Activated naive CD8-positive, alpha-beta T cell treated with anti-CD3 and anti-CD28 coated beads, Interleukin-2, amount 50 U/mL, for 16 hours (primary cell): ENCODE measurements around the gene ADGRG1.

Experiments
- DNase-seq: peaks from one replicate; pipeline ENCODE4 v3.0.0-alpha.2; 2020; ENCODE audit warnings: low read depth, low spot score

The ADGRG1 gene

DNA sequence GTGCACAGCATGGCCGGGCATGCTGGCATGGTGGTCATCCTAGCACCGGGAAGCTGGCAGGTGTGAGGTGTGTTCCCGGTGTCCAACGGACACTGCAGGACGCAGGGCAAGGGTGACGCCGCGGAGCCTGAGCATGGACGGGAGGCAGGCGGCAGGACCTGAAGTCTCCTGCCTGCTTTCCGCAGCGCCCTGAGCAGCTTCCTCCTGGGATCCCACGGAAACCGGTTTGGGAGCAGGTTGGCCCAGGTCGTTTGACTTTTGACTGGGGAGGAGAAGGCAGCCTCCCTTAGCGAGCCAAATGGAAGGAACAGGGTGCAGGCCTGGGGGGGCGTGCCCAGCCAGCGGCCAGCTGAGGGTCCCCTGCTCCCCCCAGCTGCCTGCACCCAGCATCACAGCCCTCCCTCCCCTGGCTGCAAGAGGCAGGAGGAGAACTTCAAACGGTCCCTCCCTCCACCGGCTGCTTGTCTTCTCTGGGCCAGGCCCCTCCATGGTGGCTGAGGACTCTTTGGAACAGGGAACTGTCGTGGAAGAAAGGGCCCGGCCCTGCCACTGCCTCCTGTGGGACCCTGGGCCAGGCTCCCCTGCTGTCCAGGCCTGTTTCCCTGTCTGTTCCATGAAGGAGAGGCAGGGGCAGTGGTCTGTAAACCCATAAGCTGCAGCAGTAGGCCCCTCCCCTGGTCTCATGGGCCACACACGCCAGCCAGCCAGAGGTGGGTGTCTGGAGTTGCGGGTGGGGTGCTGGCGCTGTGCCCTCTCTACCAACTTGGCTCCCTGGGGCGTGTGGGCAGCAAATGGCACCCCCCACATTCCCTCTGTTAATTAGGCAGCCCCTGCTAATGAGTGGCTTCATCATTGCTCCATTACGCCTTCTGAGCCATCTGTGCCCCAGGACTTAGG is 7.8 kb upstream of the ADGRG1 start:
- no peak for DNase-seq

DNA sequence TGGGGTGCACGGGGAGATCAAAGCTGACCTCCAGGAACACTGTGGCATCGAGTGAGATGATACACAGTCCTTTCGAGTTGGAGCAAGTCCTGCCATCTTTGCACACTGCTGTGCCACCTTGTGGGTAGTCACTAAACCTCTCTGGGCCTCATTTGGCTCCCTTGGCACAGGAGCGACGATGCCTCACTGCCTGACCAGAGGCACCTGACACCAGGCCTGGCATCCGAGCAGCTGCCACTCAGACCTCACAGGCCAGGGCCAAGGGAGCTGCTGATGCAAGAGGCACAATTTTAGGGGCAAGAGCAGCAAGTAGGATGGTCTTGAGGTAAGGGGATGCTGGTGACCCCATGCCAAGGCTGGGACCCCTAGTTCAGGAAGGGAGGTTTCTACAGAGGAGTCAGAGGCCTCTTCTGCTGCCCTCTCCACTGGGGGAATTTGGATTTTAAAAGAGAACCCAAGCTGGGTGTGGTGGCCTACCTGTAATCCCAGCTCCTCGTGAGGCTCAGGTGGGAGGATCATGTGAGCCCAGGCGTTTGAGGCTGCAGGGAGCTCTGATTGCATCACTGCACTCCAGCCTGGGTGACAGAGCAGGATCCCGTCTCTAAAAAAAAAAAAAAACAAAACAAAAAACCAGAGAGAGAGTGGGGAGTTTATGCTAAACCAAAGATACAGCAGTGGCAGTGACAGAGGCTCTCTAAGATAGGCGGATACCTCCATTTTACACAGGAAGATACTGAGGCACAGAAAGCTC is 6.7 kb upstream of the ADGRG1 start:
- DNase-seq = no peak

DNA sequence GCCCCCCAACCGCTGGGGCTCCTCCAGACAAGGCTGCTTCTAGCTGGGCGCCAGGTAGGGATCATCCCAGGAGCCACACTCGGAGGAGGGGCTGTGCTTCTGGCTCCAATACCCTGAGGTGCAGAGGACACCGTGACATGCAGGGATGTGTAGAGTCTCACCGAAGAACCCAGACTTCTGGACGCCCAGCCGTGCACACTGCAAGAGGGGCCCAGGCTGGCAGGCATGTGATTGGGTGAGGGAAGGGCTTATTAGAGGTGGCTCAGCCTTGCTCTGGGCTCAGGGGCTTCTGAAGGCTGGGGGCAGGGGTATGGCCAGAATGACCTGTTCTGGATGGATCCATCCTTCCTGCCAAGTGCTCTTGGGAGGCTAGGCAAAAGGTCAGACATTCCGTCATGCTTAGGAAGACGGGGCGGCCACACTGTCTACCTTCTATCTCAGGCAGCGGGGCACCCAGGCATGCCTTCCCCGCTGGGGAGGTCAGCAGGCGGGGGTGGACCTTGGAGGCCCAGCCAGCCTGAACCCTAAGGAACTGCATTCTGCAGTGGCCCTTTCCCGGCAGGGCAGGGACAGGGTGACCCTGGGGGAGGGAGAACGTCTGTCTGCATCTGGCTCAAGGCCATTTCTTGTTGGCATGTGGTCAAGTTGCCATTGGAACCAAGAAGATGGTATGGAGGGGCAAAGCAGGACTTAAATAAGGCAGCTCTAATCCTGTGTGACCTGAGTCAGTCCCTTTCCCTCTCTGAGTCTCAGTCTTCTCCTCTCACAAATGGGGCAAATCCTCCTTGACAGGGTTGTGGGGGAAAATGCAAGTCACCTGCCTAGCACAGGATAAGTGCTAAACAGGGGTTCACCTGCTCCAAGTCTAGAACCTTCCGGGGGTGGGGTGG is 5.8 kb upstream of the ADGRG1 start:
- no peak for DNase-seq

DNA sequence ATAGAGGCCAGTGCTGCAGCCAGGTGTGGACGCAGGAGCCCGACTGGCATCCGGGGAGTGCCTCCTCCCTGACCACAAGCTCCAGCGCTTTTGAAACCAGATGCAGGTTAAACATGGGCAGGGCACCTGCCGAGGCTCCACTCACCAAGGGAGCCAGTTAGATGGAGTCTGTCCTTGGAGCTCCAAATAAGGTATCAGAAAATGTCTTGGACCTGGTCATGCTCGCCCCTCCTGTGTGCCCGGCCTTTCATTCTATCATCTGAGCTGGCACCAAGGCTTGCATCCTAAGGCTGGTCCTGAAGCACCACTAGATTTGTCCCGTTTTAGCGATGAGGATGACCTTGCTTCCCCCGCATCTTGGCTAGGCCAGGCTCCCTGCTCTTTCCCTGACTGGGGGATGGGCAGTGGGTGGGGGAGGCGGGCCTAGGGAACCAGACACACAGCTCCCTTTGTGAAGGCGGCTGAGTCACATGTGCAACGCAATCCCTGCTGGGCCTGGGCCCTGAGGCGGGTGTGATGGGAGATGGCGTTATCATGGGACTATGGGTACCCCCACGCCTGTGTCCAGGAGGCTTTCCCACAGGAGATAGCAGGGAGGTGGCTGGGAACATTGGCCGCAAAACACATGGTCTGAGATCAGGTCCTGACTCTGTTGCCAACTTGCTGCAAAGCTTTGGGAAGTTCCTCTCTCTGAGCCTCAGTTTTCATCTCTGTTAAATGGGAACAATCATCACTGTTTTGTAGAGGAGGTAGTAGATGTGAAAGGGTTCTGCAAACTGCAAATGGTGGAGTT is 5.0 kb upstream of the ADGRG1 start:
- no peak for DNase-seq

DNA sequence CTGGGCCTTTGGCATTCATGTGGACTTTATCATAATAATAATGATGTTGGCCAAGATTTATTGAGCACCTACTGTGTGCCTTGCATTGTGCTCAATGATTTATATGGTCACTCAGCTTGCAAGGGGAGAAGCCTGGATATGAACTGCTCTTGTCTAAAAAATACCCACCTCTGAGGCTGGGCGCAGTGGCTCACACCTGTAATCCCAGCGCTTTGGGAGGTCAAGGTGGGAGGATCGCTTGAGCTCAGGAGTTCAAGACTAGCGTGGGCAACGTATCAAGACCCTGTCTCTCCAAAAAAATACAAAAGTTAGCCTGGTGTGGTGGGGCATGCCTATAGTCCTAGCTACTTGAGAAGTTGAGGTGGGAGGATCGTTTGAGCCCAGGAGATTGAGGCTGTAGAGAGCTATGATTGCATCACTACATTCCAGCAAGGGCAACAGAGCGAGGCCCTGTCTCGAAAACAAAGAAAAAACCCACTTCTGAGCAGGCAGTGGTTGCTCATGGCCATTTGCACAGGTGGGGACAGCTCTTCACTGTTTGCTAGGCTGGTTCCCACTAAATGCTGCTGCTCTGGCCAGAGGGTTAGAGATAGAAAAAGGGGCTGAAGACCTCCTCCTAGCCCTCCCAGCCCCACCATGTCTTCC is 4.3 kb upstream of the ADGRG1 start:
- DNase-seq = no peak

DNA sequence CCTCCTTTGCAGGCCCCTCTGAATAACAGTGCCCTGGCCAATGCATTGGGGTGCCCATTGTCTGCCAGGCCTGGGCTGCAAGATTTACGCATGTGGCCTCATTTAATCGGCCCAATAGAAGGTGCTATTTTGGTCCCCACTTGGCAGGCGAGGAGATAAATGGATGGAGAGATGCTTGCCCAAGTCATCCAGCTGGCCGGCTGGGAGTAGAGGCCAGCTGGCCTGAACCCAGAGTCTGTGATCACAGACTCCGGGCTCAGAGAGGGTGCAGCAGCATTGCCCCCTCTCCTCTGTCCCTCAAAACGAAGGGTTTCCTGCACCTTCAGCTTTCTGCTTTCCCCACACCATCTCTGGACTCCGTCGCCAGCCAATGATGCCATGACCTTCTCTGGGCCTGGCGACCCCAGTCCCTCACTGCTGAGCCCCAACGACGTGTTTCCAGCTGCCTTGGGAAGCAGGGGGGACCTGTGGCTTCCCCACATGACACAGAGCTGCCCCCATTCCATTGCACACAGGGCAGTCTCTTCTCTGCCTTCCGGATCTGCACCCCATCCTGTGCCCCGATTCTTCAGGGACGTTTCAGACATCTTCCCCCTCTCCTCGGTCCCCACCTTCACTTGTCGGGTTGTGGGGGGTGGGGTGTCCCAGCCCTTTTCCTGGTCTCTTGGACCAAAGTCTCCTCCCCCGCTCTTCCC is 3.5 kb upstream of the ADGRG1 start:
- no peak for DNase-seq

DNA sequence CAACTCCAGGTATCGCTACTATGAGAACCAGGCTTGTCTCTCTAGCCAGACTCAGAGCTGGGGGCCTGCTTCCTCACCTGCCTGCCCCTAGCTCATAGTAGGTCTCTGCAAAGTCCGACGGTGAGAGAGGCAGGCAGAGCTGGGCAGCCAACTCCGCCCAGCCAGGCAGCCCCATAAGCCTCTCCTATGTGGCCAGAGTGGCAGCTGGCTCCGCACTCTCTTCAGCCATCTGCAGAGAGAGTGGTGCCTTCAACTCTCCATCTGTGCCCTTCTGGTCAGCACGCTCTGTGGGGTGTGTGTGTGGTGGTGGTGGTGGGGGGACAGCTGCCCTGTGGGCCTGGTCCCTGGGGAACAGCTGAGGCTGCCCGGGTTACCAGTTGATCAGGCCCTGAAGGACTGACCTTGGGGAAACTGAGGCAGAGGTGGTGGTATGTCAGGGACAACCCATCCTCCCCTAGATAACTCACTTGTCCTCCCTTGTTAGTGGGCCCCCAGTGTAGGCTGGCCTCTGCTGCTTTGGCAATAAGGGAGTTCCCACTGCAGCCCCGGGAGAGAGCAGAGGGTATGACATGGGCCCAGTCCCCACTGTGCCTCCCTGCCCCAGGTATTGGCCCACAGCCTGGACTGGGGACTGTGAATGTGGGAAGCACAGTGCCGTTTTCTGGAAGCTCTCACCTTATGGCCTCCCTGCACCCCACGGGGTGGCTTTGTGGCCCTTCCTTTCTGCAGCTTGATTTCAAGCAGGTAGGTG is 1.8 kb upstream of the ADGRG1 start:
- no peak for DNase-seq

DNA sequence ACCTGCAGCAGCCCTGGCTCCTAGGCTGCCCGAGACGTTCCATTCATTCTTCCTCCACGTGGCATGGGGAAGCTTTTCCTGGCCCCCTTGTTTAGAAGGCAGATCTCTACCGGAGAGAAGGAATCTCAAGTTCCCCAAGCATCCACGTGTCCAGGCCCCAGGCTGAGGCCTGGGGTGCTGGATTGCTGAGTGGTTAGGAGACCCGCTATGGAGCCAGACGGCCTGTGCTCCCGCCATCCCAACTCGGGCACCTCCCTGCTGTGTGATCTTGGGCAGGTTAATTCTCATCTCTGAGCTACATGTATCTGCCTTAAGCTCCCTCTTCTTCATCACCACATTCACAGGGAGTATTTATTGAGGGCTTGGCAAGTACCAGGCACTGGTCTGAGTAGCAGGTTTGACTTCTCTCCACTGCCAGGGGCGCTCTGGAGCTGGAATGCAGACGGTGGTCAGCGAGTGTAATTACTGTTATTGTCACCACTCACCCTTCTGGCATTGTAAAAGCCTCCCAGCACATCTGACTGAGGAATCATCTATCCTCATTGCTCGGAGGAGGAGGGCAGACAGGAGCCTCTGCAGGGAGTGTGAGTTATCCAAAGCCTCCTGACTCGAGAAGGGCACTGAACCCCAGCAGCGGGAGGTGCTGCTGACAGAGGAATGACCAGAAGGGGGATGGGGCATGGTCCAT is 1.1 kb upstream of the ADGRG1 start:
- no peak for DNase-seq

DNA sequence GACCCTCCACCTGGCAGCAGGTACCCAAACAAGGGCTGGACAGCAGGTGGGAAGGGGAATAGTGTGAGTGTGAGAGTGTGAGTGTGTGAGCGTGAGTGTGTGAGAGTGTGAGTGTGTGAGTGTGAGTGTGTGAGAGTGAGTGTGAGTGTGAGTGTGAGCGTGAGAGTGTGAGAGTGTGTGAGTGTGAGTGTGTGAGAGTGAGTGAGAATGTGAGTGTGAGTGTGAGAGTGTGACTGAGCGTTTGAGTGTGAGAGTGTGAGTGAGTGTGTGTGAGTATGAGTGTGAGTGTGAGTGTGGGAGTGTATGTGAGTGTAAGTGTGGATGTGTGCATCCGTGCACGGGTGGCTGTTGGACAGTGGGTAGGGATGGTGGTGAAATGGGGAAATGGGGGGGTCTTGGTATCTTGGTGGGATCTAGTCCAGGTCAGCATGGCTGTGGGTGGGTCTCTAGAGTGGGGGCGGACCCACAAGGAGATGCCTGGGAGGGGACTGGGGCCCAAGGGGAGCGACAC is 408 bp downstream of the ADGRG1 start:
- no peak for DNase-seq

DNA sequence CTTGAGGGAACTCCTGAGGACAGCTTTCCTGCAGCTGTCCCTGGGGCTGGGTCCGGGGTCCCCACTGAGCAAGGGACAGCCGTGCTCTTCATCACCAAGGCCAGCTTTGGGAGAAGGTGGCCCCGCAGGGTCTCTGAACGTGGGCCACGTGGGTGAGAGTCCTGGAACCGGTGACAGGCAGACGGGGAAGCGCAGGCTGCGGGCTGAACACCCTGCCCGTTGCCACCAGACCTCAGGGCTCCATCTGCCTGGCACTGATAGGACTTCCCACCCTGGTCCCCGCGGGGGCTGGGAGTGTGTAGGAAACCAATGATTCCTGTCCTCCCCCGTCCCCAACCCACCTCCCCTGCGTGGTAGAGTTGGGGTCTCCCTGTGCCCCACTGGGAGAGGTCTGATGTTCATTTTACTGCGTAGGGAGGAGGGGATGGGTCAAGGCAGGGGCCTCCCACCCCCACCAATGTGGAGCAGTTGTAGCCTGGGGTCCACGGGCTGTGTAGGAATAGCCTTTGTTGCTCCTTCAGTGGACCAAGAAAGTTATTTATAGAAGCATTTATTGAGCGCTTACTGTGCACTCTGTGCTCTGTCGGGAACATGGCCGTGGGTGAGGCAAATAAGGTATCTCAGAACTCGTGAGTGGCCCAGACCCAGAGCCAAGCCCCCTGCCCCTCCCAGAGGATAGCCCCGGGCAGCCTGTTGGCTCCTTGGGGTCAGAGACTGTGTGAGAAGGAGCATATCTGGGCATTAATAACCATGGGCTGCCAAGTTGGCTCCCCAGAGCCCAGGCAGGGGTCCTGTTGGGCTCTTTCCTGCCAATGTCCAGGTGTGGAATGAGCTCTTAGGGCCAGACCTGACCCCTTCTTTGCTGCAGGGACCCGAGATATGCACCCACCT is 1.3 kb downstream of the ADGRG1 start:
- DNase-seq = no peak

DNA sequence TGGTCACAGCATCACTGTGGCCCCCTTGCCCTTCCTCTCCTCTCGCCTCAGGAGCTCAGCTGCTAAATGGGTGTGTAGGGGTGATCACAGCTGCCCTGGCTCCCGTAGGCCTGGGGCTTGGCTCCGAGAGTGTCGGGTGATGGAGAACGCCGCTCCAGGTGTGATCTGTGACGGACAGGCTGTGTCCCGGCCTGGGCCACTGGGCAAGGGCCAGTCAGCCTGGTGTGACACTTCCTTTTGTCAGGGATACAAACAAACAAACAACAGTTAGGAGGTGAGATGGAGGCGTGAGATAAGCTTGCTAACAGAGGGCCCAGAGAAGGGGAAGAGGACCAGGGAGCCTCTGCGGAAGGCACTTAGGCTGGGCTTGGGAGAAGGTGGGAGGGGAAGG is 2.0 kb downstream of the ADGRG1 start:
- no peak for DNase-seq

DNA sequence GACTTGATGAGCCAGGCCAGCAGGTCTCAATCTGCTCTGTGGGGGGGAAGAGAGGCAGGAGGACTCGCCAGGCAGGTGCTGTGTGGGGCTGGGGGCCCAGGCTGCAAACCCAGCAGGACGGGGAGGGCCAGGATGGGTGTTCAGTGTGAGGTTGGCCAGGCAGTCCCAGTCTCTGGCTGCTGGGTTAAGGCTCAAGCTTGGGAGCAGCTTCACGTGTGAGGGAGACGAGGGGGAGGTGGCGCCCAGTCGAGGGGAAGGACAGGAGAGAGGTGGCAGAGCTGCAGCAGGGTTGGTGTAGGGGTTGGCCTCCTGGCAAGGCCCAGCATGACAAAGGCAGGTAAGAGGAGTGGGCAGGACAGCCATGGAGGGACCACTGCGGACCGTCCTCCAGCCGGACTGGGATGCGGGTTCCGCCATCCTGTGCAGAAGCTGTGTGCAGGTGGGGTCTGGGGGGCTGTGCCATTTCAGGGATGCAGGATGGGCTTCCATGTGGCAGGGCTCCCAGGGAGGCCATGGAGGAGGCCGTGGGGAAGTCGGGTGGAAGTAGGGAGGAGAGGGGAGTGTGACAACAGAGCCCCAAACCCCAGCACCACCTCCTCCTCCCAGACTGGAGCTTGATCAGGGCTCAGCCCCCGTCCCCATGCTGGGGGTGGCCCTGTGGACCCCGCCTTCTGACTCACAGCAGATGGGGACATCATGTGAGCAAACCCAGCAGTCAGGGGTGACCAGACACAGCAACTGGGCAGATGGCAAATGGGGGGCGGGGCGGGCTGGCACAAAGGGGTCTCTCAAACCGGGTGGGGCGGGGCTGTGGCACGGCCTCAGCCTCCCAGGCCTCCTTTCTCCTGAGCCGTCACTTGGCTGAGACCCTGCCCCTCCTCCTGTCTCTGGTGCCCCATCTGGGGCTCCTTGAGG is 2.8 kb downstream of the ADGRG1 start:
- DNase-seq = no peak

DNA sequence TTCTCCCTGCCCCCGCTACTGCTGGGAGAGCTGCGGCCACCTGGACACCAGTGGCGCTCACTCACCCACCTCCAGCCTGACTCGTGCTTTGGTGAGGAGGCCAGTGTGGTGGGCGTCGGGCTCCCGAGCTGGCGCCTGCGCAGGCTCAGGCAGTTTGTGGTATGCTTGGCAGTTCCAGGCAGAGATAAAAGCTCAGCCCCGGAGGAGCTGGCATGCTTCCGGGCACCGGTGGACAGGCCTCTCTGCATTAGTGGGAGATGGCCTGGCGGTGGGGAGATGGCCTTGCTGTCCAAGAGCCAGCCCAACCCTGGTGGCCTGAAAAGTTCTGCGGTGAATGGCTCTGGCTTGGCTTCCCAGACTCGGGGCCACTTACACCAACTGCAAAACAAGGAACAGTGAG is 4.1 kb downstream of the ADGRG1 start:
- no peak for DNase-seq

DNA sequence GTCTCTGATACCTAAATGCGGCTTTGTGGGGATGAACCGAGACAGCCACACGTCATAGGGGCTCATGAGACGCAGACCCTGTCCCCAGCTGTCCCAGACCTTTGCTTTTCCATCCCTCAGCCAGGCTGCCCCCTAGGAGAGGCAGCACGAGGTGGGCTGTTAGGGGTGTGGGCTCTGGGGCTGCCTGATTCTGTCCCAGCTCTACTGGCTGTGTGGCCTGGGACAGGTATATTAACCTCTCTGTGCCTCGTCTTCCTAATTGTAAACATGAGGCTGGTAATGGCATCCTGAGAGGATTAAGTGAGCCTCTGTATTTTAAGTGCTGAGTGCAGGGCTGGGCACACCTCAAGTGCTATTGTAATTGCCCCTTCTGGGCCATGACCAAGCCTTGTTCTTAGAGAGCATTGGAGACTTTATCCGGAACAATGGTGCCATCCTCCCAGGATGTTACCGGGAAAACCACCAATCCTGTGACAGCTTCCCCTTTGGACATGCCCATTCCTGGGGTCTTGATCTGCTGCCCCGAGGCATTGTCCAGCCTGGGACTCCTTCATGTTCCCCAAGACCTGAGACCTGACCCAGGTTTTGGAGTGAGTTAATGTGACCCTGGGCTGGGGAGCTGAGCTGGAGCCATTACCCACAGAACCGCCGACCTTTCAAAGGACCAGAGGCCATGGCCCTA is 5.1 kb downstream of the ADGRG1 start:
- DNase-seq = no peak

DNA sequence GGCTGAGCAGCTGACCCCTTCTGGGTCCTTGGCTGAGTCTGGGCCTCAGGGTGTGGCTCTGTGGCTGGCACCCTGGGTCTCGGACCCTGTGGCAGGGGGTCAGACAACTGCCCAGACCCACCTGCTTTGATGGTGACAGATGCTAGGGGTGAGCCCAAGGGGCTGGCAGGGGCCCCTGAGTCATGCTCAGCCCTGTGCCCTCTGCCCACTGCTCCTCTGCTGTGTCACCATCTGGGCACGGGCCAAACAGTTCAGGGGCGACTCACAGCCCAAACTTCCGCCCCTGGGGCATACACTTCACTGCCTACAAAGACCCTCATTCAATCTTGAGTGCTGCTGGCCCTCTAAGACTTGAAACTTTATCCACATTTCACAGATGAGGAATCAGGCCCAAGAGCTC is 5.7 kb downstream of the ADGRG1 start:
- no peak for DNase-seq
